Endodermal cell (in vitro differentiated cells): Measurements from ENCODE around the gene TEAD3. TPM values are rescaled to one million over a fixed set of nuclear protein-coding genes. Genes with fewer than 3 reads are reported as not detected.

Experiments used
- DNase-seq: peaks from one replicate; pipeline ENCODE4 v3.0.0-alpha.2; 2017
- H3K27ac ChIP-seq: 2 replicates; pipeline ENCODE4 v1.5.1; 2013; ENCODE audit warnings: mild to moderate bottlenecking, low read depth, low read length, moderate library complexity
- H3K27me3 ChIP-seq: 2 replicates; pipeline ENCODE4 v1.6.1; 2013; ENCODE audit warnings: mild to moderate bottlenecking, low read length, moderate library complexity; ENCODE audit not compliant: insufficient read depth, control insufficient read depth, poor library complexity, severe bottlenecking
- H3K36me3 ChIP-seq: 2 replicates; pipeline ENCODE4 v1.7.0; 2013; ENCODE audit warnings: mild to moderate bottlenecking, low read length, moderate library complexity; ENCODE audit not compliant: control insufficient read depth, insufficient read depth
- H3K4me1 ChIP-seq: one replicate; pipeline ENCODE4 v1.7.0; 2013; ENCODE audit warnings: low read length; ENCODE audit not compliant: control insufficient read depth, insufficient read depth
- H3K4me3 ChIP-seq: 2 replicates; pipeline ENCODE4 v1.5.1; 2013; ENCODE audit warnings: mild to moderate bottlenecking, low read length, moderate library complexity
- H3K9ac ChIP-seq: 2 replicates; pipeline ENCODE4 v1.6.1; 2013; ENCODE audit warnings: mild to moderate bottlenecking, low read length, moderate library complexity; ENCODE audit not compliant: poor library complexity, severe bottlenecking; ENCODE audit errors: extremely low read depth
- H3K9me3 ChIP-seq: 2 replicates; pipeline ENCODE4 v1.6.1; 2013; ENCODE audit warnings: mild to moderate bottlenecking, low read length, moderate library complexity; ENCODE audit not compliant: control insufficient read depth
- H3K27ac Mint-ChIP-seq: 2 replicates; pipeline ENCODE4 v1.8.0; 2020; ENCODE audit warnings: mixed read lengths
- H3K27me3 Mint-ChIP-seq: 2 replicates; pipeline ENCODE4 v1.8.0; 2021; ENCODE audit warnings: mild to moderate bottlenecking, mixed read lengths; ENCODE audit not compliant: insufficient read depth
- H3K36me3 Mint-ChIP-seq: 2 replicates; pipeline ENCODE4 v1.8.0; 2020; ENCODE audit warnings: low read depth, mixed read lengths
- H3K4me1 Mint-ChIP-seq: 2 replicates; pipeline ENCODE4 v1.8.0; 2020; ENCODE audit warnings: mixed read lengths
- H3K4me3 Mint-ChIP-seq: 2 replicates; pipeline ENCODE4 v1.8.0; 2020; ENCODE audit warnings: mild to moderate bottlenecking, moderate library complexity, mixed read lengths
- H3K9me3 Mint-ChIP-seq: 2 replicates; pipeline ENCODE4 v1.8.0; 2020; ENCODE audit warnings: mild to moderate bottlenecking, mixed read lengths
- WGBS, 2 experiments: methylation state at CpG; one replicate each; pipeline versions ENCODE4 v1.1.5 to v1.1.7; 2013; ENCODE audit warnings: missing lambda C conversion rate in 2 of 2, mixed read lengths in 1 of 2; ENCODE audit not compliant: insufficient coverage in 1 of 2, insufficient read length in 1 of 2; 5-methylcytosine and 5-hydroxymethylcytosine counted together
- total RNA-seq, 2 donors: library from RNA; stranded (reverse); fragmentation: NEBNext Ultra II Directional in 1 of 2; extraction: Animal tissue kit (Norgen Biotek cat#: 25700) in 1 of 2; gene quantifications; 2 replicates in 1 of 2; 3 replicates in 1 of 2; pipeline ENCODE4 v1.2.1, GENCODE V29; 2021
- TF ChIP-seq, protein P1 (sequence below): fragments of 200-600 bp; sonication (generic); conservative IDR thresholded peaks from 2 replicates; pipeline ENCODE4 v1.5.0; 2021; ENCODE audit warnings: antibody characterized with exemption, mild to moderate bottlenecking

The TEAD3 gene
- total RNA-seq, 2 donors from 2014 or later = 22.7 to 29.2 TPM

DNA sequence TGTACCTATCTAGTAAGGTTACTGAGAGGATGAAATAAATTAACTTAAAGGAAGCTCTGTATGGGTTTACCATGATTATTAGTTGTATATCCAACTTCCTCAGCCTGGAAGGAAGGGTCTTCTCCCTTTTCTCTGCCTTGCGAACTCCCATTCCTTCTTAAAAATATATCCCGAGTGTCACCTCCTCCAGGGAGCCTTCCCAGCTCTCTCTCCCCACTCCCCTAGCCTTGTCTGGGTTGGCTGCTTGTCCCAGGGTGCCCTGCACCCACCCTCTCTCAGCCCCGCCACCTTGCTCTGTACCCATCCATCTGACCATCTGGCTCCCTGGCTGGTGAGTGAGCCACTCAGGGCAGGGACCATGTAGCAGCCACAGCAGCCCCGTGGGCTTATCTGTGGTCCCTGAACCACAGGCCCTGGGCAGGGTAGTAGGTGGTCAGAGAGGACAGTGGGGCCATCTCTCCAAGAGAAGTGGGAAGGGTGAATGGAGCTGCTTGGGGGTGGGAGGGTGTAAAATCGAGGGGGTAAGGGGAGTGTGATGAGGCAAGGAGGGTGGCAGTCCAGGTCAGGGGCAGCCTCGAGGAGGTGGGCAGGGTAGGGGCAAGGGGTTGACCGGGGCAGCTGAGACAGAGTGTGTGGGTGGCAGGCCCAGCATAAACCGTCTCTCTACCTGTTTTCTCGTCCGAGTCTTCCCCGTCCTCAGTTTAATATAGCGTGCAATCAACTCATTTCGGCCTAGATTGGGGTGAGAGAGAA is 12.8 kb downstream of the TEAD3 start:
- Histone ChIP-seq H3K36me3 (peaks cover 11% of the 10 kb centered on the region), H3K9me3 (no peaks in the 10 kb centered on the region), H3K27ac (no peak overlapping the region), H3K4me1 (peaks cover 17% of the 10 kb centered on the region), H3K4me3 (no peak overlapping the region), H3K9ac (no peak overlapping the region), H3K27me3 (no peaks in the 10 kb centered on the region)
- peaks cover 18% of the 10 kb centered on the region for H3K36me3 Mint-ChIP-seq
- no peaks in the 10 kb centered on the region for H3K9me3 Mint-ChIP-seq
- no peak for DNase-seq
- peaks cover 29% of the 10 kb centered on the region for H3K4me1 Mint-ChIP-seq
- H3K27me3 Mint-ChIP-seq = no peaks in the 10 kb centered on the region
- WGBS, 2 experiments = 91 to 97% methylated on average over 5 to 13 of the region's 13 CpGs
- TF ChIP-seq, protein P1, sequence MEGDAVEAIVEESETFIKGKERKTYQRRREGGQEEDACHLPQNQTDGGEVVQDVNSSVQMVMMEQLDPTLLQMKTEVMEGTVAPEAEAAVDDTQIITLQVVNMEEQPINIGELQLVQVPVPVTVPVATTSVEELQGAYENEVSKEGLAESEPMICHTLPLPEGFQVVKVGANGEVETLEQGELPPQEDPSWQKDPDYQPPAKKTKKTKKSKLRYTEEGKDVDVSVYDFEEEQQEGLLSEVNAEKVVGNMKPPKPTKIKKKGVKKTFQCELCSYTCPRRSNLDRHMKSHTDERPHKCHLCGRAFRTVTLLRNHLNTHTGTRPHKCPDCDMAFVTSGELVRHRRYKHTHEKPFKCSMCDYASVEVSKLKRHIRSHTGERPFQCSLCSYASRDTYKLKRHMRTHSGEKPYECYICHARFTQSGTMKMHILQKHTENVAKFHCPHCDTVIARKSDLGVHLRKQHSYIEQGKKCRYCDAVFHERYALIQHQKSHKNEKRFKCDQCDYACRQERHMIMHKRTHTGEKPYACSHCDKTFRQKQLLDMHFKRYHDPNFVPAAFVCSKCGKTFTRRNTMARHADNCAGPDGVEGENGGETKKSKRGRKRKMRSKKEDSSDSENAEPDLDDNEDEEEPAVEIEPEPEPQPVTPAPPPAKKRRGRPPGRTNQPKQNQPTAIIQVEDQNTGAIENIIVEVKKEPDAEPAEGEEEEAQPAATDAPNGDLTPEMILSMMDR = no peak
- peak overlapping the region; percentile 97 for H3K27ac Mint-ChIP-seq
- H3K4me3 Mint-ChIP-seq = no peak overlapping the region

DNA sequence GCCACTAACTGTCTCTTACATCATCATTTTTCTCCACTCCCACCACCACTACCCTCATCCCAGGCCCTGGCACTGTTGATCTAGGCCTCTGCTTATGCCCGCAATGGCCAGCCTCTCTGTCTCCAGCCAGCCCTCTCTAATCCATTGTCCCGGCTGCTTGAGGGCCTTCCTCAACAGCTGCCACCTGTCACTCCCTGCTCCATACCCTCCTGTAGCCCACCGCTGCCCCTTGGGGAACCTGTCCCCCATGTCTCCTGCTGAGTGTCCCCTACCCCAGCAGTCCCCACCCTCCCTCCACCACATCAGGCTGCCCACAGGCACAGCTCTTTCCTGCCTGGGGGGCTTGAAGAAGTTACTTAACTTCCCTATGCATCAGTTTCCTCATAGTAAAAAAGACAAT is 13.4 kb downstream of the TEAD3 start:
- Histone ChIP-seq H3K9me3 (no peaks in the 10 kb centered on the region), H3K27ac (no peak overlapping the region), H3K4me3 (no peak overlapping the region), H3K27me3 (no peaks in the 10 kb centered on the region), H3K9ac (no peak overlapping the region), H3K4me1 (peaks cover 17% of the 10 kb centered on the region), H3K36me3 (peaks cover 13% of the 10 kb centered on the region)
- TF ChIP-seq, protein P1 = no peak
- H3K4me3 Mint-ChIP-seq = no peak overlapping the region
- peaks cover 20% of the 10 kb centered on the region for H3K36me3 Mint-ChIP-seq
- no peaks in the 10 kb centered on the region for H3K27me3 Mint-ChIP-seq
- H3K27ac Mint-ChIP-seq = no peak overlapping the region
- WGBS, 2 experiments = 95 to 100% methylated on average over 1 to 3 of the region's 3 CpGs
- peak; percentile 36 for DNase-seq
- H3K9me3 Mint-ChIP-seq = no peaks in the 10 kb centered on the region
- H3K4me1 Mint-ChIP-seq = peaks cover 29% of the 10 kb centered on the region

DNA sequence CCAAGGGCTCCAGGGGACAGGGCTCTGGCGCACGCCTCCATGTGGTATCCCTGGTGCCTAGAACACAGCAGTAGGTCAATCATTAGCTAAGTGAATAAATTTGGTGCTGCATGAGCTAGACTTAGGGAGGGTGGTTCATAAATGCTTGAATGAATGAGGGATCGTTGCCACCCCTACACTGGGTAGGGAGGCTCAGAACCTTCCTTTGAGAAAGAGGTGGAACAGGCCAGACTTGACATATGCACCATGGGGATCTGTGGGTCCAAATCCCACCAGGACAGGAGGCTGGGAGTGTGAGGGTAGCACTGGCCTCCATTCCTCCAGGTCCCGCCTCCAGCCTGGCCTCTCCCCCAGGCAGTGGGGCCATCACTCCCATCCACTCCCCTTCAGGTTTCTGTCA is 13.8 kb downstream of the TEAD3 start:
- Histone ChIP-seq H3K9me3 (no peaks in the 10 kb centered on the region), H3K27me3 (no peaks in the 10 kb centered on the region), H3K4me1 (peaks cover 17% of the 10 kb centered on the region), H3K4me3 (no peak overlapping the region), H3K36me3 (peaks cover 18% of the 10 kb centered on the region), H3K9ac (no peak overlapping the region), H3K27ac (no peak overlapping the region)
- H3K36me3 Mint-ChIP-seq = peaks cover 24% of the 10 kb centered on the region
- DNase-seq = no peak
- TF ChIP-seq, protein P1 = no peak
- no peak overlapping the region for H3K27ac Mint-ChIP-seq
- peaks cover 25% of the 10 kb centered on the region for H3K4me1 Mint-ChIP-seq
- H3K4me3 Mint-ChIP-seq = no peak overlapping the region
- 89 to 97% methylated on average over 3 to 4 of the region's 4 CpGs for WGBS, 2 experiments
- no peaks in the 10 kb centered on the region for H3K9me3 Mint-ChIP-seq
- H3K27me3 Mint-ChIP-seq = no peaks in the 10 kb centered on the region
